Measurements from ENCODE around the gene MYO7B. TPM values are rescaled to one million over a fixed set of nuclear protein-coding genes. Genes with fewer than 3 reads are reported as not detected.
"Not testable (repeated sequence)": the region's sequence is repeated elsewhere in the genome, so short reads cannot be mapped to it uniquely, and the experiment has no call there.

MYO7B gene
- polyA plus RNA-seq, 4 donors = 14.2 to 28.9 (median 22.9) TPM

DNA sequence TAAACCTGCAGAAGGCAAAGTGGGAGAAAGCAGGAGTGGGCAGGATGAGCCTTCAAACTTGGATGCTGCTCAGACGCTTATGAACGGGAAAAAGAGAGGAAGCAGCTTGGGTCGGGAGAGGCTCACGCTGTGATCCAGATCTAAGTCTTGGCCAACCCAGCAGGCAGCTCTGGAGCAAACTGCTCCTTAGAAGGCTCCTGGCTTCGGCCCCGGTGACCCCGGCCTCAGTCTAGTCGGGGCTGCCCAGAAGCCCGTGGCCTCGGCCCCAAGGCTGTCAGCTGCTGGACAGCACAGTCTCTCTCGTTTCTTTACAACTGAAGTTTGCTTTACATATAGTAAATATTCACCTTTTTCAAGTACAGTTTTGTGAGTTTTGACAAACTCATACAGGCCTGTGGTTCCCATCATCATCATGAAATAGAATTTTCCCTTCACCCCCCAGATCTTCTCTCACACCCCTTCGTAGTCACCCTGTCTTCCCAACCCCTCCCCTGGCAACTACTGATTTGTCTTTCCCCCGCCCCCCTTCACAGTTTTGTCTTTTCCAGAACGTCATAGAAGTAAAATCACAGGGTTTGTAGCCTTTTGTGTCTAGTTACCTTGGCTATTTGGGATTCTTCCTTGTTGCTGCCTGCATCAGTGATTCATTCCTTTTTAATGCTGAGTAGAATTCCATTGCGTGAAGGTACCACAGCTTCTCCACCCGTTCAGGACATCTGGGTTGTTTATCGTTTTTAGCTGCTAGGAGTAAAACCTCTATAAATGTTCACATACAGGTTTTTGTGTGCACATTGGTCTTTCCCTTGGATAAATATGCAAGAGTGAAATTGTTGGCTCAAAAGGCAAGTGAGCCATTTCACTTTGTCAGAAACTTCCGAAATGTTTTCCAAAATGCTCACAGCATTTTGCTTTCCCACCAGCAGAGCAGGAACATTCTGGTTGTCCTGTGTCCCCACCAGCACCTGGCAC is 35.1 kb downstream of the MYO7B start:
- DNase-seq (ENCODE audit: low read depth in 4 of 4, low spot score in 2 of 4) = no peak

DNA sequence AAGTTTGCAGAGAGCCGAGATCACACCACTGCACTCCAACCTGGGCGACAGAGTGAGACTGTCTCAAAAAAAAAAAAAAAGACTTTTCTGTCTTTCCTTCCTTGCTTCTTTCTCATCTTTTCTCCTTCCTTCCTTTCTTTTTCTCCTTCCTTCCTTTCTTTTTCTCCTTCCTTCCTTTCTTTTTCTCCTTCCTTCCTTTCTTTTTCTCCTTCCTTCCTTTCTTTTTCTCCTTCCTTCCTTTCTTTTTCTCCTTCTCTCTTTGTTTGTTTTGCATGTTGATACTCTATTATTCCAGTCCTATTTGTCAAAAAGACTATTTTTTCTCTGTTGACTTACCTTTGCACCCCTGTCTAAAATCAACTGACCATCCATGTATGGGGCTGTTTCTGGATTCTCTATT is 36.9 kb downstream of the MYO7B start:
- DNase-seq (ENCODE audit: low read depth in 4 of 4, low spot score in 2 of 4) = not testable (repeated sequence)

DNA sequence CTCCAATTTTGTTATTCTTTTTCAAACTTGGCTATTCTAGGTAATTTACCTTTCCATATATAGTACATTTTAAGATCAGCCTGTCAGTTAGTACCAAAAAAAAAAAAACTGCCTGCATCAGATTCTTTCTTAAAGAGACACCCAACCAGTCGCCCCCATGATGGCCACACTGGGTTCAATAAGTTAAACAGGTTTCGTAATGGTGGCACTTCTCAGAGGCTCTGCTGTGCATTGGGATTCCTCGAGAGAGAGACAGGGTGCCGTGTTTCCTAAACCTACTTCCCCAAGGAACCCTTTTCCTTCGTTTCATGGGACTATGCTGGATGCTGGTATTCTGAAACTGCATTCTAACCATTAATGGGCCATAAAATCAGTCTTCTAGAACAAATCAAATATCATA is 37.4 kb downstream of the MYO7B start:
- DNase-seq (ENCODE audit: low read depth in 4 of 4, low spot score in 2 of 4) = no peak

DNA sequence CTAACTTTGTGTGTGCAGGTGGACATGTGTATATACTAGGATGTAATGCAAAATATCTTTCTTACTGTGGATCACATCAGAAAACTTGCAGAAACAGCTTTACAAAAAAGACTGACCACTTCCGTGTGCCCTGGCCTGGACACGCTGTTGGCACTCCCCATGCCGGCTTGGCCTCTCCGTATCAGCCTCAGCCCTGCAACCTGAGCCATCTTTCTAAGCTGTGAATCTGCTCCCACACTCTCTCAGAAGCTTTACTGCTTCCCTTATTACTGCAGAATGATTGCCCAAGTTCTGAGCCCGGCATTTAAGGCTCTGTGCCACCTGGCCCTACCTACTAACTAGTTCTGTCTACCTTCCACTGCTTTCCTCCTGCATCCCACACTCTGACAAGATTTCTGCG is 37.8 kb downstream of the MYO7B start:
- peak in 1 of 4 donors; percentile 13 for DNase-seq (ENCODE audit: low read depth in 4 of 4, low spot score in 2 of 4)

DNA sequence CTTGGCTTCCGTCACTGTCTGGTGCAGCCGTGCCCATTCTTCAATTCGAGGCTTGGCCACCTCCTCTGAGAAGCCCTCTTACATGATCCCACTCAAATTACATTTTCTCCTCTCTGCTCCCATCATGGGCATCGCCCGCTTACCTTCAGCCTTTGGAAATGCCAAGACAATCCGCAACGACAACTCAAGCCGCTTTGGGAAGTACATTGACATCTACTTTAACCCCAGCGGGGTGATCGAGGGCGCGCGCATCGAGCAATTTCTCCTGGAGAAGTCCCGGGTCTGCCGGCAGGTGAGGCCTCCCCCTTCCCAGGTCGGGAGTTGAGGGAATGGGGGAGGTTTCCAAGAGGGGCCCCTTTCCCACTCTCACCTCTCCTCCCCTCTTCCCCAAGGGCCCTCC is 38.3 kb downstream of the MYO7B start:
- no peak for DNase-seq (ENCODE audit: low read depth in 4 of 4, low spot score in 2 of 4)

DNA sequence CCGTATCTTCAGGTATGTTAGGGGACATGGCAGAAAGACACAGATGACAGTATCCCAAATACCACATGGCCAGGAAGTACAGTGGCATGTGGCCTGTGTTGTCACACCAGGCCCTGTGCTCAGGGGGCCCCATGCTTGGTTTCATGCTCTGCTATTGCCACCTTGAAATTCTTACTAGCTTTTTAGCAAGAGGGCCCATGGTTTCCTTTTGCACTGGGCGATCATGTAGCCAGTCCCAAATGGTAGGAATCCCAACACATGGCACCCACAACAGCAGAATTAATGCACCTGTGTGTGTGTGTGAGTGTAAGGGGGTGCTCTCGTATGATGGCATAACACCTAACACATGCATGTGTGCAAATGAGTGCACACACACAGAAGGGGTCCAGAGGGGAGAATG is 39.2 kb downstream of the MYO7B start:
- DNase-seq (ENCODE audit: low read depth in 4 of 4, low spot score in 2 of 4) = no peak

DNA sequence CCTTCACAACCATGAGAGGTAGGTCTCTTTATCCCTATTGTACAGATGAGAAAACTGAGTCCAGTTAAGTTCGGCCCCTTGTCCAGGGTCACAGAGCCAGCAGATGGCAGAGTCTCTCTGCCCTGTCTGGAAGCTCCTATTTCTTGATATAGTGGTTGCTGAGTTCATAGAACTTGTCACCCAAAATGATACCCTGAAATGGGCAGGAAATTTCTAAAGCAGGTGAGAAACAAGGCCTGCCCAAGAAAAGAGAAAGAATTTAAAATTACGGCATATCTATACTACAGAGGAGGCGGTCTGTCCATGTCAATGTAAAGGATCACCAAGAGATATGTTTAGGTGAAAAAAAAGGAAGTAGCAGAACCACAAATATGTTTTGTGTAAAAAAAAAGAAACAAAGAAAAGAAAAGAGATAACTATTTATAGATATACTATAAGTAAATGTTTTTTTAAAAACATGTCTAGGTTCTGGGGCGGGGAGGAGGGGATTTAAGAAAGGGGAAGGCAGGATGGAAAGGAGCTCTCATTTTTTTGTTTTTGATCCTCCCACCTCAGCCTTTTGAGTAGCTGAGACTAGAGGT is 39.8 kb downstream of the MYO7B start:
- DNase-seq (ENCODE audit: low read depth in 4 of 4, low spot score in 2 of 4) = no peak

DNA sequence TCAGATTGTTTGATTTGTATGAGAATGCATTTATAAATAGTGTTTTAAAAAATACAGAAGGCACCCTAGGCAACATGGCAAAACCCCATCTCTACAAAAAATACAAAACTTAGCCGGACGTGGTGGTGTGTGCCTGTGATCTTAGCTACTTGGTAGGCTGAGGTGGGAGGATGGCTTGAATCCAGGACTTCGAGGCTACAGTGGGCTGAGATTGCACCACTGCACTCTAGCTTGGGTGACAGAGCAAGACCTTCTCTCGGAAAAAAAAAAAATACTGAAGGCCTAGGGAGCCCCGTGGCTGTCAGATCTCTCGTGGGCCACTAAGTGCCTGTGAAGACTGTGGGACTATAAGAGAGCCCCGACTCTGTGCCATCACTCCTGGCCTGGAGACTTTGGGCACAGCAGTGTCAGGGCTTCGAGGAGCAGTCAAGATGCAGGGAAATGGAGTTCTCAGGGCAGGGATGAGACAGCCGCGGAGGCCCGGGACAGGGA is 40.5 kb downstream of the MYO7B start:
- no peak for DNase-seq (ENCODE audit: low read depth in 4 of 4, low spot score in 2 of 4)

DNA sequence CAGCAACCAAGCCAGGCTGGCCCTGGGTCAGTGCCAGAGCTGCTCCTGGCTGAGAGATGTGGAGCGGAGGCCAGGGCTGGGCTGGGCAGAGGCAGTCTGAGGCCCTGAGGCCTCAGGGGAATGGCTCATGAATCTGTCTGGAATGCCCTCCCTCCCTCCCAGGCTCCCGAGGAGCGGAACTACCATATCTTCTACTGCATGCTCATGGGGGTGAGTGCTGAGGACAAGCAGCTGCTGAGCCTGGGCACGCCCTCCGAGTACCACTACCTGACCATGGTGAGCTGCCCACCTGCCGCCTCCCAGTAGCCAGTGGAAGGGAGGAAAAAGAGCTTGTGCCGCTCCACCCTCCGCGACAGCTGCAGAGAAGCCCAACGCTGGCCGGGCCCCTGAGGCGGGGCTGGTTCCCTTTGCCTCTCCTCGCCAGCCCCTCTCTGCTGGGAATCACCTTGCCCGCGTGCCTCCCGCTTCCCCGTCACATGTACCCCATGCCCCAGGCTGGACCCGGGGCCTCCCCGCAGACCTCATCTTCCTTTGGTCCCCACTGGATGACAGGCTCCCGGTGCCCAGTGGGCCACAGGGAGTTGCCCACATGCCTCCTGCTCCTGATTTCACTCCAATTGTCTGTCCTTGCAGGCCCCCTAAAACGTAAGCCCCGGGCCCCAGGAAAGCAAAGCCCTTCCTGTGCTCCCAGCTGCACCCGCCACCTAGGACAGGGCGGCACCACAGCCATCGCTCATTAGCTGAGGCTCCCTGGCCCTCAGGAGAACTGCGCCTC is 41.1 kb downstream of the MYO7B start:
- DNase-seq (ENCODE audit: low read depth in 4 of 4, low spot score in 2 of 4) = no peak

DNA sequence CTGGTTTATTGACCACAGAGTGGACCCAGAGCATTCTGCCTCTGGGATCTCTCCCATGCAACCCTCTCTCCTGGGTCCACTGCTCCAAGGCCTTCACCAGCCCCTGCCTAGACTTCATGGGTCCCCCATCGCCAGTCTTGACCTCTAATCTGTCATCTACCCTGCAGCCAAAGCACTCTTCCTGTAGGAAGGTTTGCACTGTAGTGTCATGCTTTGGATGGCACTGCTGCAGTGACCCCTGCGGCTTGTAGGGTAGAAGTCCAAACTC is 41.7 kb downstream of the MYO7B start:
- DNase-seq (ENCODE audit: low read depth in 4 of 4, low spot score in 2 of 4) = no peak

DNA sequence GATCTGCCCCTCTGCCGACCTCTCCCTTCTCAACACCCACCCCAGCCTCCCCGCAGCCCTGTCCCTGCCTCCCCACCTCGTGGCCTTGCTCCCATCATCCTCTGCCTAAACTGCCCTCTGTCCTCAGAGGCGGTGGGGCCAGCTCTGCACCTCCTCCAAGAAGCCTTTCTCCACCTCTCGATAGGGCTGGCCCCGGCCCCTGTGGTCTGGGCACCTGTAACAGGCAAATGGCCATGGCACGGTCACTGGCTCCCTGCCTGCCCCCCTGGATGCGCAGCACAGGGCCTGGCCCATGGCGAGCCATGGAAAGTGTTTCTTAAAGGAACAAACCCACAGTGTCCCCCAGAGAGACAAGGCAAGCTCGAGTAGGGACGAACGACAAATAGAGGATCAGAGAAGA is 42.0 kb downstream of the MYO7B start:
- DNase-seq (ENCODE audit: low read depth in 4 of 4, low spot score in 2 of 4) = no peak

DNA sequence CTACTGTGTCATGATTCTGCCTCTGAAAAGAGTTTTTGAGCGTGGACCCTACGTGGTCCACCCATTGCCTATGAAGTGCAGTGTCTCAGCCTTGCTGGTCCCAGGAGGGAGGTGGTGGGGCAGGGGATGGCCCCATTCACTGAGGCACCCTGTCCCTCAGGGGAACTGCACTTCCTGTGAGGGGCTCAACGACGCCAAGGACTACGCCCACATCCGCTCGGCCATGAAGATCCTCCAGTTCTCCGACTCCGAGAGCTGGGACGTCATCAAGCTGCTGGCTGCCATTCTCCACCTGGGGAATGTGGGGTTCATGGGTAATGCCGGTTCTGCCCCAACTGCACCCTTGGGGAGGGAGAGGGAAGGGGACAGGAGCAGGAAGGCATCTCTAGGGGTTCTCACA is 42.5 kb downstream of the MYO7B start:
- no peak for DNase-seq (ENCODE audit: low read depth in 4 of 4, low spot score in 2 of 4)

DNA sequence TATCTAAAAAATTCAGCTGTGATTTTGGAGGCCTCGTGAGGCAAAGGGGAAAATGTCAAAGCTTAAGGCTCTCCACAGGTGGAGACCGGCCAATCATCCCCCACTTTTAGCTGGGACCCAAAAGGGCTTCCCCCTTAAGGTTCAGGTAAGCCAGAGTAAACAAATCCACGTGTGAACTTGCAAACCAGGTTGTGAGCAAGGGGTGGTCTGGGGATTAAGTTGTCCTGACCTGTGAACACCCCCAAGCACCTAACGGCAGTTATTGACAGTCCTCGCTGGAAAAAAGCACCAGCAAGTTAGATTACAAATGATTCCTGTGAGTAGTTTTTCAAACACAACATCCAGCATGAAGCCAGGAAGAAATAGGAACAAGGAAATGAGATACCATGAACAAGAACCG is 42.9 kb downstream of the MYO7B start:
- DNase-seq (ENCODE audit: low read depth in 4 of 4, low spot score in 2 of 4) = no peak

DNA sequence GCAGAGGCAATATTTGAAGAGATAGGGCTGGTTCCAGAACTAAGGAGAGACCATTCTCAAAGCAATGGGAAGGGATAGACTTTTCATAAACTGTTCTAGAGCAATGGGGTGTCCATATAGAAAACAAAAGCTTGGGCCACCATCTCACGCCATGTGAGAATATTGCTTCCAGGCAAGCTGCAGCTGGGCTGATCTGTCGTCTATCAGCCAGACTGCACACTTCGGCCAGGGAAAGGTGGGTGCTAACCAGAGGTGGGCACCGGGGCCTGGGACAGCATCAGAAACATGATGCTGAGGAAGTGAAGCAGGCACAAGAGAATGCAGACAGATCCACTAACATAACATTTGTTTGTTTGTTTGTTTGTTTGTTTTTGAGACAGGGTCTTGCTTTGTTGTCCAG is 43.7 kb downstream of the MYO7B start:
- no peak for DNase-seq (ENCODE audit: low read depth in 4 of 4, low spot score in 2 of 4)

DNA sequence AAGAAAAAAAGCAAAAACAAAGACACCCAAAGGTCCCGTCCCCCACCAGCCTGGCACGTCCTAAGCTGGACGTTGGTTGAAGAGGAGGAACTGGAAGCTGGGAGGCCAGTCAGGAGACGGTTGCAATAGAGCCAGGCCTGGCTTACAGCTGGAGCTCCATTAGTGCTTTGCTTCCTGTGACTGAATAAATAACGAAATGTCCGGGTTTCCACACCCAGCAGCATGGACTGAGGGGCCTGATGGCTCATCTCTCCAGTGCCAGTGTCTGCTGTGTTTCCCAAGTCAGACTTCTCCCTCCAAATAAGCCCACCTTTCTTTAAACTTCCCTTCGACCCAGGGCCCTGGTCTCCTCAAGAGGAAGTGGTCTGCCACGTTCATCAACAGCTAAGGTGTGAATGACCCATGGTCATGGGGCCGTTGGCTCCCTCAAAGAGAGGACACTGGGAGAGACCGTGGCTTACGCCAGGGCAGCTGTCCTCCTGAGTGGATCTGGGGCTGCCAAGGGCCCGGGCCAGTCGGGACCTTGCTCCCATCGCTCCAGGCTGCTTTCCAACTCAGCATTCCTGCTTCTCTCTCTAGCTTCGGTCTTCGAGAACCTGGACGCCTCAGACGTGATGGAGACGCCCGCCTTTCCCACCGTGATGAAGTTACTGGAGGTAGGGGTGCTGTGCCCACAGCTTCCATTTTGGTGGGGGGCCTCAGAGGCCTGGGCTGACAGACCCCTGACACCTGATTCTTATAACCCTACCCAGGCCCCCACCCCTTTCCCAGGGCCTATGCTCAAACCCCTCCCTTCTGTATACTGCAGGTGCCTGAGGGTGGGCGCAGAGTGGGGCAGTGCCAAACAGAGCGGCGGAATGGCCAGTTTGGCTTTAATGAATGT is 44.9 kb downstream of the MYO7B start:
- no peak for DNase-seq (ENCODE audit: low read depth in 4 of 4, low spot score in 2 of 4)

DNA sequence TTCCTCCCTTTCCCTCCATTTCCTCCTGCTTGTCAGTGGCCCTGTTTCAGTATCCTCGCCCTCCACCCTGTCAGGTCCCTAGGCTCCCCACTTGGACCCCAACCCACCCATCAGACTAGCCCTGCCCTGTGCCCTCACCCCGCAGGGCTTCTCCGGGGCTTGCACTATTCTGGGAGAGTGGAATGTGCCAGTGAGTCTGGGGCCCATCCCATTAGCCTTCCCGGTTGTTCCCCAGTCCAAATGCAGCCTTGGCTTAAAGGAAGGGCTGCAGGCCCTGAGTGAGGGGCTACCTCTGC is 45.5 kb downstream of the MYO7B start:
- no peak for DNase-seq (ENCODE audit: low read depth in 4 of 4, low spot score in 2 of 4)

DNA sequence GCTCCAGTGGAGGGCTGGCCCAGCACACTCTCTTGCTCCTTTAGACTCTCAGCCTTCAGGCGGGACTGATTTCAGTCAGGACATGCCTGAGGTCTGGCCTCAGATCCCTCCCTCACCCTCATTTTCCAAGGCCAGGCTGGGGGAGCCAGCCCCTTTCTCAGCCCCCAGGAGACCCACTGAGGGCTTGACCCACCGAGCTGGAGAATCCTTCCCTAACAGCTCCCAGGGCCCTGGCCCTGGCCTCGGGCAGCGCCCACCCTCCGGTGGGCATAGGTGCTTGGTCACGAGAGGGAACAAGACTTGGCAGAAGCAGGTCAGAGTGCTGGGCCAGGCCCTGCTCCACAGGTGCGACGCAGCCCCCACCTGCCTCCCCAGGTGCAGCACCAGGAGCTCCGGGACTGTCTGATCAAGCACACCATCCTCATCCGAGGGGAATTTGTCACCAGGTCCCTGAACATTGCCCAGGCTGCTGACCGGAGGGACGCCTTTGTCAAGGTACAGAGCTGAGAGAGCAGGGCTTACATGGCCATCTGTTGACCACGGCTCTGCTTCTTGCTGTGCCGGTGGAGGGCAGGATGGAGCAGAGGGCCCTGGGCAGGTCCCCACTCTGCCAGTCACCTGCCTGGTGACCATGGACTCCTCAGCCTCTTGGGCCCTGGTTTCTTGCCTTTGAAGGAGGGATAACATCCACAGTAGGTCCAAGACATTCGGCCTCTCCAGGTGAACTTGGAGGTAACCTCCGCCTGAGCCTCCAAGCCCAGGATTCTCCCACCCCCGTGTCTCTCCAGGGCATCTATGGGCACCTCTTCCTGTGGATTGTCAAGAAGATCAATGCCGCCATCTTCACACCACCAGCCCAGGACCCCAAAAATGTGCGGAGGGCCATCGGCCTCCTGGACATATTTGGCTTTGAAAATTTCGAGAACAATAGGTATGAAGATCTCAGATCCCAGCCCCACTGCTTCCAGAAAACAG is 46.3 kb downstream of the MYO7B start:
- no peak for DNase-seq (ENCODE audit: low read depth in 4 of 4, low spot score in 2 of 4)

DNA sequence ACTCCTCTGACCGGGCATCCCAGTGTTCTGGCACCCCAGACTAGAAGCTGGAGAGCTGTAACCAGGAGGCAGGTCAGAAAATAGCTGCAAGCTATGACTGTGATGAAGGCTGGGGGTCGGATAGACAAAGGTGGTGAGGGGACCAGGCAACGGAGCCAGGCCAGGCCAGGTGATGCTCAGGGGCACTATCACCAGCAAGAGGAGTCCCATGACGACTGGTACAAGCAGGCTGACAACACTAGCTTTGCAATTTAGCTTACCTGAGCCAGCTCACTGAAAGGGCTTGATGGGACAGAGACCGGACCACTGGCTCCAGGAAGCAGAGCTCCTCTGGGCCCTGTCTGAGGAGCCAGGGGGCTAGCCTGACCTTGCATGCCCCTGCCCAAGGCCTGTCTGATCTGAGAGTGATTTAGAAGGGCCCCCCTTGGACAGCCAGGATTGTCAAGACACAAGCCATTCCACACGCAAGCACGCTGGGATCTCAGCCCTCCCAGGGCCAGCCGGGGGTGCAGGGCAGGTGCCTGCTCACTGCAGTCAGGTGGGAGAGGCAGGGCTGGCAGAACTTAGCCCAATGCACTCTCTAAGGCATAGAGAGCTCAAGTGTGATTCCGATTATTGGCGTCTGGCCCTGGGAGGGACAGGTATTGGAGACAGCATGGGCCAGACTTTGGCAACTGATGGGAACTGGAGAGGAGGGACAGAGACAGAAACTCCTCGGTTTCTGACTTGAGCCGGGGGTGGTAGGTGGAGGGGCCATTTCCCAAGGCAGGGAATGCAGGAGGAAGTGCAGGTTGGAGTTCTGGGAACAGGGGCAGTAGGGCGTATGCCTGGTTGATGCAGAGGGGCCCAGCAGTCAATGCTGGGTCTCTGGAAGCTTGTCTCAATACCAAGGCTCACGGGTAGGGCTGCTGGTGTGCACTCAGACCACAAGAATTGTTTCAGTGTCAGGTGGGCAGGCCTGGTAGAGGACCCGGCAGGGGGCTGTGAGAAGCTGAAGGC is 47.7 kb downstream of the MYO7B start:
- no peak for DNase-seq (ENCODE audit: low read depth in 4 of 4, low spot score in 2 of 4)

All from left renal cortex interstitium (tissue), 4 donors.